Measurements from ENCODE around the gene SLC2A6. TPM values are rescaled to one million over a fixed set of nuclear protein-coding genes. Genes with fewer than 3 reads are reported as not detected.

The SLC2A6 gene
- total RNA-seq, 1 donor from 2014 or later = 8.4 TPM

GRCh38 chr9:133490865-133491655, 12.2 kb upstream of the SLC2A6 start:
- TF ChIP-seq CTCF (IDR thresholded peaks at IDR 0.05) = no peak
- no peak overlapping the region for H3K4me3 Mint-ChIP-seq (ENCODE audit: unreplicated experiment)
- DNase-seq (ENCODE audit: extremely low spot score, unreplicated experiment) = no peak
- H3K4me1 Mint-ChIP-seq (ENCODE audit: unreplicated experiment) = peaks cover 50% of the 10 kb centered on the region
- H3K9me3 Mint-ChIP-seq (ENCODE audit: unreplicated experiment) = no peaks in the 10 kb centered on the region
- no peaks in the 10 kb centered on the region for H3K27me3 Mint-ChIP-seq (ENCODE audit: unreplicated experiment)
- H3K27ac Mint-ChIP-seq (ENCODE audit: unreplicated experiment) = peak overlapping the region; percentile 89
- H3K36me3 Mint-ChIP-seq (ENCODE audit: unreplicated experiment) = no peaks in the 10 kb centered on the region

- no peaks in the 10 kb centered on the region for H3K9me3 Mint-ChIP-seq (ENCODE audit: unreplicated experiment)
- H3K4me3 Mint-ChIP-seq (ENCODE audit: unreplicated experiment) = no peak overlapping the region
- peaks cover 50% of the 10 kb centered on the region for H3K4me1 Mint-ChIP-seq (ENCODE audit: unreplicated experiment)
- no peaks in the 10 kb centered on the region for H3K36me3 Mint-ChIP-seq (ENCODE audit: unreplicated experiment)
- DNase-seq (ENCODE audit: extremely low spot score, unreplicated experiment) = no peak
- no peak overlapping the region for H3K27ac Mint-ChIP-seq (ENCODE audit: unreplicated experiment)
- no peaks in the 10 kb centered on the region for H3K27me3 Mint-ChIP-seq (ENCODE audit: unreplicated experiment)
- no peak for TF ChIP-seq CTCF (IDR thresholded peaks at IDR 0.05)
Observed at GRCh38 chr9:133490201-133490681, 11.3 kb upstream of the SLC2A6 start.

- Mint-ChIP-seq H3K27me3 (ENCODE audit: unreplicated experiment) (no peaks in the 10 kb centered on the region), H3K4me3 (ENCODE audit: unreplicated experiment) (no peak overlapping the region), H3K4me1 (ENCODE audit: unreplicated experiment) (peaks cover 47% of the 10 kb centered on the region), H3K36me3 (ENCODE audit: unreplicated experiment) (no peaks in the 10 kb centered on the region), H3K27ac (ENCODE audit: unreplicated experiment) (no peak overlapping the region), H3K9me3 (ENCODE audit: unreplicated experiment) (no peaks in the 10 kb centered on the region)
- TF ChIP-seq CTCF (IDR thresholded peaks at IDR 0.05) = no peak
- DNase-seq (ENCODE audit: extremely low spot score, unreplicated experiment) = no peak
Observed at GRCh38 chr9:133489253-133490190, 10.6 kb upstream of the SLC2A6 start.

- no peaks in the 10 kb centered on the region for H3K36me3 Mint-ChIP-seq (ENCODE audit: unreplicated experiment)
- no peak for TF ChIP-seq CTCF (IDR thresholded peaks at IDR 0.05)
- H3K4me3 Mint-ChIP-seq (ENCODE audit: unreplicated experiment) = no peak overlapping the region
- H3K9me3 Mint-ChIP-seq (ENCODE audit: unreplicated experiment) = no peaks in the 10 kb centered on the region
- no peaks in the 10 kb centered on the region for H3K27me3 Mint-ChIP-seq (ENCODE audit: unreplicated experiment)
- H3K27ac Mint-ChIP-seq (ENCODE audit: unreplicated experiment) = no peak overlapping the region
- peaks cover 47% of the 10 kb centered on the region for H3K4me1 Mint-ChIP-seq (ENCODE audit: unreplicated experiment)
- DNase-seq (ENCODE audit: extremely low spot score, unreplicated experiment) = no peak
Observed at GRCh38 chr9:133488686-133489252, 9.9 kb upstream of the SLC2A6 start.

Measured in osteocyte (in vitro differentiated cells).